ENCODE data around the gene ZSCAN2.
"Not testable (repeated sequence)": the region's sequence is repeated elsewhere in the genome, so short reads cannot be mapped to it uniquely, and the experiment has no call there.

ZSCAN2 gene

GRCh38 chr15:84581676-84582428 lies 19.0 kb upstream of the ZSCAN2 start:
- not testable (repeated sequence) for H3K27me3 ChIP-seq (ENCODE audit: control insufficient read depth, insufficient read depth, low read length); H3K9me3 ChIP-seq (ENCODE audit: control insufficient read depth, insufficient read depth, low read length); H3K4me3 ChIP-seq (ENCODE audit: low read length); H3K27ac ChIP-seq (ENCODE audit: low read length); H3K4me1 ChIP-seq (ENCODE audit: control insufficient read depth, insufficient read depth, low read length); DNase-seq (ENCODE audit: low read depth, low spot score); H3K36me3 ChIP-seq (ENCODE audit: control insufficient read depth, insufficient read depth, low read length)
- no CpG with 5 or more reads among the region's 7 CpGs for WGBS (ENCODE audit: insufficient coverage, insufficient read length)

- Histone ChIP-seq H3K36me3 (ENCODE audit: control insufficient read depth, insufficient read depth, low read length) (no peaks in the 10 kb centered on the region), H3K9me3 (ENCODE audit: control insufficient read depth, insufficient read depth, low read length) (no peaks in the 10 kb centered on the region), H3K27ac (ENCODE audit: low read length) (no peak overlapping the region), H3K27me3 (ENCODE audit: control insufficient read depth, insufficient read depth, low read length) (no peaks in the 10 kb centered on the region), H3K4me1 (ENCODE audit: control insufficient read depth, insufficient read depth, low read length) (no peaks in the 10 kb centered on the region), H3K4me3 (ENCODE audit: low read length) (no peak overlapping the region)
- no CpG with 5 or more reads among the region's 2 CpGs for WGBS (ENCODE audit: insufficient coverage, insufficient read length)
- DNase-seq (ENCODE audit: low read depth, low spot score): no peak
These were observed 18.1 kb upstream of the ZSCAN2 start for GRCh38 chr15:84582583-84583157.

GRCh38 chr15:84583921-84584320 lies 16.9 kb upstream of the ZSCAN2 start:
- H3K36me3 ChIP-seq (ENCODE audit: control insufficient read depth, insufficient read depth, low read length); H3K27ac ChIP-seq (ENCODE audit: low read length); DNase-seq (ENCODE audit: low read depth, low spot score); H3K27me3 ChIP-seq (ENCODE audit: control insufficient read depth, insufficient read depth, low read length); H3K4me3 ChIP-seq (ENCODE audit: low read length); H3K9me3 ChIP-seq (ENCODE audit: control insufficient read depth, insufficient read depth, low read length); H3K4me1 ChIP-seq (ENCODE audit: control insufficient read depth, insufficient read depth, low read length): not testable (repeated sequence)
- no CpG with 5 or more reads among the region's 4 CpGs for WGBS (ENCODE audit: insufficient coverage, insufficient read length)

GRCh38 chr15:84586696-84587095 lies 14.1 kb upstream of the ZSCAN2 start:
- H3K9me3 ChIP-seq (ENCODE audit: control insufficient read depth, insufficient read depth, low read length): no peaks in the 10 kb centered on the region
- H3K4me1 ChIP-seq (ENCODE audit: control insufficient read depth, insufficient read depth, low read length): no peaks in the 10 kb centered on the region
- H3K27ac ChIP-seq (ENCODE audit: low read length): no peak overlapping the region
- WGBS (ENCODE audit: insufficient coverage, insufficient read length): no CpG with 5 or more reads among the region's 6 CpGs
- no peaks in the 10 kb centered on the region for H3K36me3 ChIP-seq (ENCODE audit: control insufficient read depth, insufficient read depth, low read length)
- DNase-seq (ENCODE audit: low read depth, low spot score): no peak
- peaks cover 1% of the 10 kb centered on the region; the same call in 1 of the 2 replicates for H3K27me3 ChIP-seq (ENCODE audit: control insufficient read depth, insufficient read depth, low read length)
- H3K4me3 ChIP-seq (ENCODE audit: low read length): no peak overlapping the region

- peaks cover 1% of the 10 kb centered on the region; the same call in 1 of the 2 replicates for H3K27me3 ChIP-seq (ENCODE audit: control insufficient read depth, insufficient read depth, low read length)
- no peaks in the 10 kb centered on the region for H3K9me3 ChIP-seq (ENCODE audit: control insufficient read depth, insufficient read depth, low read length)
- no peak overlapping the region for H3K27ac ChIP-seq (ENCODE audit: low read length)
- no peak overlapping the region for H3K4me3 ChIP-seq (ENCODE audit: low read length)
- no CpG with 5 or more reads among the region's 26 CpGs for WGBS (ENCODE audit: insufficient coverage, insufficient read length)
- H3K4me1 ChIP-seq (ENCODE audit: control insufficient read depth, insufficient read depth, low read length): no peaks in the 10 kb centered on the region
- peak; percentile 75 for DNase-seq (ENCODE audit: low read depth, low spot score)
- H3K36me3 ChIP-seq (ENCODE audit: control insufficient read depth, insufficient read depth, low read length): no peaks in the 10 kb centered on the region
These were observed 12.5 kb upstream of the ZSCAN2 start for GRCh38 chr15:84588053-84588874.

GRCh38 chr15:84590406-84590805 lies 10.4 kb upstream of the ZSCAN2 start:
- Histone ChIP-seq H3K9me3 (ENCODE audit: control insufficient read depth, insufficient read depth, low read length) (no peaks in the 10 kb centered on the region), H3K4me1 (ENCODE audit: control insufficient read depth, insufficient read depth, low read length) (peaks cover 3% of the 10 kb centered on the region; the same call in 1 of the 2 replicates), H3K27me3 (ENCODE audit: control insufficient read depth, insufficient read depth, low read length) (peaks cover 1% of the 10 kb centered on the region; the same call in 1 of the 2 replicates), H3K4me3 (ENCODE audit: low read length) (no peak overlapping the region), H3K27ac (ENCODE audit: low read length) (no peak overlapping the region), H3K36me3 (ENCODE audit: control insufficient read depth, insufficient read depth, low read length) (no peaks in the 10 kb centered on the region)
- no peak for DNase-seq (ENCODE audit: low read depth, low spot score)
- no CpG with 5 or more reads among the region's 2 CpGs for WGBS (ENCODE audit: insufficient coverage, insufficient read length)

GRCh38 chr15:84591815-84592214 lies 9.0 kb upstream of the ZSCAN2 start:
- H3K27me3 ChIP-seq (ENCODE audit: control insufficient read depth, insufficient read depth, low read length): peaks cover 1% of the 10 kb centered on the region; the same call in 1 of the 2 replicates
- no CpG with 5 or more reads among the region's 1 CpG for WGBS (ENCODE audit: insufficient coverage, insufficient read length)
- H3K4me3 ChIP-seq (ENCODE audit: low read length): no peak overlapping the region

GRCh38 chr15:84594617-84595290 lies 6.1 kb upstream of the ZSCAN2 start:
- Histone ChIP-seq H3K4me3 (ENCODE audit: low read length) (no peak overlapping the region), H3K27me3 (ENCODE audit: control insufficient read depth, insufficient read depth, low read length) (no peaks in the 10 kb centered on the region), H3K36me3 (ENCODE audit: control insufficient read depth, insufficient read depth, low read length) (no peaks in the 10 kb centered on the region), H3K4me1 (ENCODE audit: control insufficient read depth, insufficient read depth, low read length) (peaks cover 3% of the 10 kb centered on the region; the same call in 1 of the 2 replicates), H3K9me3 (ENCODE audit: control insufficient read depth, insufficient read depth, low read length) (no peaks in the 10 kb centered on the region), H3K27ac (ENCODE audit: low read length) (no peak overlapping the region)
- no peak for DNase-seq (ENCODE audit: low read depth, low spot score)
- WGBS (ENCODE audit: insufficient coverage, insufficient read length): no CpG with 5 or more reads among the region's 3 CpGs

More at GRCh38 chr15:84591815-84592214, 9.0 kb upstream of the ZSCAN2 start:
- DNase-seq (ENCODE audit: low read depth, low spot score): no peak
- Histone ChIP-seq H3K9me3 (ENCODE audit: control insufficient read depth, insufficient read depth, low read length) (no peaks in the 10 kb centered on the region), H3K36me3 (ENCODE audit: control insufficient read depth, insufficient read depth, low read length) (no peaks in the 10 kb centered on the region), H3K4me1 (ENCODE audit: control insufficient read depth, insufficient read depth, low read length) (peaks cover 3% of the 10 kb centered on the region; the same call in 1 of the 2 replicates), H3K27ac (ENCODE audit: low read length) (no peak overlapping the region)

- DNase-seq (ENCODE audit: low read depth, low spot score): no peak
- H3K4me3 ChIP-seq (ENCODE audit: low read length): no peak overlapping the region
- H3K36me3 ChIP-seq (ENCODE audit: control insufficient read depth, insufficient read depth, low read length): no peaks in the 10 kb centered on the region
- WGBS (ENCODE audit: insufficient coverage, insufficient read length): no CpG with 5 or more reads among the region's 2 CpGs
- no peaks in the 10 kb centered on the region for H3K27me3 ChIP-seq (ENCODE audit: control insufficient read depth, insufficient read depth, low read length)
- no peak overlapping the region for H3K27ac ChIP-seq (ENCODE audit: low read length)
- H3K9me3 ChIP-seq (ENCODE audit: control insufficient read depth, insufficient read depth, low read length): no peaks in the 10 kb centered on the region
- peaks cover 3% of the 10 kb centered on the region; the same call in 1 of the 2 replicates for H3K4me1 ChIP-seq (ENCODE audit: control insufficient read depth, insufficient read depth, low read length)
These were observed 5.1 kb upstream of the ZSCAN2 start for GRCh38 chr15:84595660-84596059.

- Histone ChIP-seq H3K27me3 (ENCODE audit: control insufficient read depth, insufficient read depth, low read length) (no peaks in the 10 kb centered on the region), H3K4me3 (ENCODE audit: low read length) (no peak overlapping the region), H3K4me1 (ENCODE audit: control insufficient read depth, insufficient read depth, low read length) (peaks cover 3% of the 10 kb centered on the region; the same call in 1 of the 2 replicates), H3K27ac (ENCODE audit: low read length) (no peak overlapping the region), H3K36me3 (ENCODE audit: control insufficient read depth, insufficient read depth, low read length) (no peaks in the 10 kb centered on the region), H3K9me3 (ENCODE audit: control insufficient read depth, insufficient read depth, low read length) (no peaks in the 10 kb centered on the region)
- no peak for DNase-seq (ENCODE audit: low read depth, low spot score)
- WGBS (ENCODE audit: insufficient coverage, insufficient read length): no CpG with 5 or more reads among the region's 3 CpGs
These were observed 3.5 kb upstream of the ZSCAN2 start for GRCh38 chr15:84597296-84597695.

Measured in iPS DF 6.9 (cell line).